ENCODE data around the gene CHURC1. TPM values are rescaled to one million over a fixed set of nuclear protein-coding genes. Genes with fewer than 3 reads are reported as not detected.

The CHURC1 gene
- total RNA-seq, 1 donor from 2014 or later: 33.4 TPM

GRCh38 chr14:64952598-64953309 is 38.5 kb downstream of the CHURC1 start:
- Histone ChIP-seq H3K9ac (ENCODE audit: low read depth in 1 of 3, low read length in 3 of 3) (peak overlapping the region in 2 of 3 donors; percentile 7 to 67), H3K27me3 (ENCODE audit: control insufficient read depth in 3 of 3, insufficient read depth in 3 of 3, low read length in 3 of 3) (no peaks in the 10 kb centered on the region), H3K27ac (ENCODE audit: low read depth, low read length) (peak overlapping the region; percentile 96), H3K4me1 (ENCODE audit: control insufficient read depth in 3 of 3, insufficient read depth in 3 of 3, low read length in 3 of 3) (peaks cover 40 to 60% (median 51%) of the 10 kb centered on the region in 3 donors), H3K4me3 (ENCODE audit: low read length in 3 of 3) (no peak overlapping the region), H3K36me3 (ENCODE audit: control insufficient read depth in 3 of 3, insufficient read depth in 3 of 3, low read length in 3 of 3) (peaks cover 0 to 5% (median 4%) of the 10 kb centered on the region in 3 donors), H3K9me3 (ENCODE audit: control insufficient read depth in 3 of 3, low read length in 3 of 3) (no peaks in the 10 kb centered on the region)

GRCh38 chr14:64953310-64953654 is 39.0 kb downstream of the CHURC1 start:
- no peaks in the 10 kb centered on the region for H3K27me3 ChIP-seq (ENCODE audit: control insufficient read depth in 3 of 3, insufficient read depth in 3 of 3, low read length in 3 of 3)
- H3K4me1 ChIP-seq (ENCODE audit: control insufficient read depth in 3 of 3, insufficient read depth in 3 of 3, low read length in 3 of 3): peaks cover 40 to 54% (median 49%) of the 10 kb centered on the region in 3 donors
- H3K9me3 ChIP-seq (ENCODE audit: control insufficient read depth in 3 of 3, low read length in 3 of 3): no peaks in the 10 kb centered on the region
- H3K9ac ChIP-seq (ENCODE audit: low read depth in 1 of 3, low read length in 3 of 3): no peak overlapping the region
- H3K4me3 ChIP-seq (ENCODE audit: low read length in 3 of 3): no peak overlapping the region
- H3K36me3 ChIP-seq (ENCODE audit: control insufficient read depth in 3 of 3, insufficient read depth in 3 of 3, low read length in 3 of 3): peaks cover 0 to 4% (median 4%) of the 10 kb centered on the region in 3 donors
- H3K27ac ChIP-seq (ENCODE audit: low read depth, low read length): peak overlapping the region; percentile 96

GRCh38 chr14:64953661-64954060 is 39.4 kb downstream of the CHURC1 start:
- Histone ChIP-seq H3K4me1 (ENCODE audit: control insufficient read depth in 3 of 3, insufficient read depth in 3 of 3, low read length in 3 of 3) (peaks cover 40 to 51% (median 46%) of the 10 kb centered on the region in 3 donors), H3K36me3 (ENCODE audit: control insufficient read depth in 3 of 3, insufficient read depth in 3 of 3, low read length in 3 of 3) (peaks cover 0 to 4% (median 2%) of the 10 kb centered on the region in 3 donors), H3K27ac (ENCODE audit: low read depth, low read length) (no peak overlapping the region), H3K9ac (ENCODE audit: low read depth in 1 of 3, low read length in 3 of 3) (no peak overlapping the region), H3K9me3 (ENCODE audit: control insufficient read depth in 3 of 3, low read length in 3 of 3) (no peaks in the 10 kb centered on the region), H3K27me3 (ENCODE audit: control insufficient read depth in 3 of 3, insufficient read depth in 3 of 3, low read length in 3 of 3) (no peaks in the 10 kb centered on the region), H3K4me3 (ENCODE audit: low read length in 3 of 3) (no peak overlapping the region)

GRCh38 chr14:64954491-64955240 is 40.4 kb downstream of the CHURC1 start:
- H3K27me3 ChIP-seq (ENCODE audit: control insufficient read depth in 3 of 3, insufficient read depth in 3 of 3, low read length in 3 of 3): no peaks in the 10 kb centered on the region
- H3K4me1 ChIP-seq (ENCODE audit: control insufficient read depth in 3 of 3, insufficient read depth in 3 of 3, low read length in 3 of 3): peaks cover 40 to 45% (median 42%) of the 10 kb centered on the region in 3 donors
- H3K9me3 ChIP-seq (ENCODE audit: control insufficient read depth in 3 of 3, low read length in 3 of 3): no peaks in the 10 kb centered on the region
- no peak overlapping the region for H3K27ac ChIP-seq (ENCODE audit: low read depth, low read length)
- H3K4me3 ChIP-seq (ENCODE audit: low read length in 3 of 3): no peak overlapping the region
- H3K36me3 ChIP-seq (ENCODE audit: control insufficient read depth in 3 of 3, insufficient read depth in 3 of 3, low read length in 3 of 3): peaks cover 0 to 2% (median 0%) of the 10 kb centered on the region in 3 donors
- no peak overlapping the region for H3K9ac ChIP-seq (ENCODE audit: low read depth in 1 of 3, low read length in 3 of 3)

- Histone ChIP-seq H3K9me3 (ENCODE audit: control insufficient read depth in 3 of 3, low read length in 3 of 3) (no peaks in the 10 kb centered on the region), H3K36me3 (ENCODE audit: control insufficient read depth in 3 of 3, insufficient read depth in 3 of 3, low read length in 3 of 3) (peaks cover 0 to 2% (median 0%) of the 10 kb centered on the region in 3 donors), H3K9ac (ENCODE audit: low read depth in 1 of 3, low read length in 3 of 3) (no peak overlapping the region), H3K27me3 (ENCODE audit: control insufficient read depth in 3 of 3, insufficient read depth in 3 of 3, low read length in 3 of 3) (no peaks in the 10 kb centered on the region), H3K4me1 (ENCODE audit: control insufficient read depth in 3 of 3, insufficient read depth in 3 of 3, low read length in 3 of 3) (peaks cover 37 to 44% (median 38%) of the 10 kb centered on the region in 3 donors), H3K4me3 (ENCODE audit: low read length in 3 of 3) (no peak overlapping the region), H3K27ac (ENCODE audit: low read depth, low read length) (no peak overlapping the region)
Measured at GRCh38 chr14:64955297-64955696, 41.0 kb downstream of the CHURC1 start.

- Histone ChIP-seq H3K9me3 (ENCODE audit: control insufficient read depth in 3 of 3, low read length in 3 of 3) (no peaks in the 10 kb centered on the region), H3K27me3 (ENCODE audit: control insufficient read depth in 3 of 3, insufficient read depth in 3 of 3, low read length in 3 of 3) (no peaks in the 10 kb centered on the region), H3K4me3 (ENCODE audit: low read length in 3 of 3) (no peak overlapping the region), H3K4me1 (ENCODE audit: control insufficient read depth in 3 of 3, insufficient read depth in 3 of 3, low read length in 3 of 3) (peaks cover 34 to 43% (median 35%) of the 10 kb centered on the region in 3 donors), H3K9ac (ENCODE audit: low read depth in 1 of 3, low read length in 3 of 3) (no peak overlapping the region), H3K36me3 (ENCODE audit: control insufficient read depth in 3 of 3, insufficient read depth in 3 of 3, low read length in 3 of 3) (peaks cover 0 to 2% (median 0%) of the 10 kb centered on the region in 3 donors), H3K27ac (ENCODE audit: low read depth, low read length) (no peak overlapping the region)
Measured at GRCh38 chr14:64956697-64957406, 42.6 kb downstream of the CHURC1 start.

GRCh38 chr14:64958201-64958600 is 43.9 kb downstream of the CHURC1 start:
- Histone ChIP-seq H3K4me1 (ENCODE audit: control insufficient read depth in 3 of 3, insufficient read depth in 3 of 3, low read length in 3 of 3) (peaks cover 21 to 30% (median 21%) of the 10 kb centered on the region in 3 donors), H3K9ac (ENCODE audit: low read depth in 1 of 3, low read length in 3 of 3) (no peak overlapping the region), H3K4me3 (ENCODE audit: low read length in 3 of 3) (no peak overlapping the region), H3K9me3 (ENCODE audit: control insufficient read depth in 3 of 3, low read length in 3 of 3) (no peaks in the 10 kb centered on the region), H3K36me3 (ENCODE audit: control insufficient read depth in 3 of 3, insufficient read depth in 3 of 3, low read length in 3 of 3) (peaks cover 0 to 2% (median 0%) of the 10 kb centered on the region in 3 donors), H3K27me3 (ENCODE audit: control insufficient read depth in 3 of 3, insufficient read depth in 3 of 3, low read length in 3 of 3) (no peaks in the 10 kb centered on the region), H3K27ac (ENCODE audit: low read depth, low read length) (no peak overlapping the region)

GRCh38 chr14:64958743-64959142 is 44.5 kb downstream of the CHURC1 start:
- Histone ChIP-seq H3K27ac (ENCODE audit: low read depth, low read length) (no peak overlapping the region), H3K27me3 (ENCODE audit: control insufficient read depth in 3 of 3, insufficient read depth in 3 of 3, low read length in 3 of 3) (no peaks in the 10 kb centered on the region), H3K9me3 (ENCODE audit: control insufficient read depth in 3 of 3, low read length in 3 of 3) (no peaks in the 10 kb centered on the region), H3K36me3 (ENCODE audit: control insufficient read depth in 3 of 3, insufficient read depth in 3 of 3, low read length in 3 of 3) (peaks cover 0 to 2% (median 0%) of the 10 kb centered on the region in 3 donors), H3K4me3 (ENCODE audit: low read length in 3 of 3) (no peak overlapping the region), H3K9ac (ENCODE audit: low read depth in 1 of 3, low read length in 3 of 3) (no peak overlapping the region), H3K4me1 (ENCODE audit: control insufficient read depth in 3 of 3, insufficient read depth in 3 of 3, low read length in 3 of 3) (peaks cover 15 to 25% (median 16%) of the 10 kb centered on the region in 3 donors)

GRCh38 chr14:64960762-64961276 is 46.6 kb downstream of the CHURC1 start:
- no peaks in the 10 kb centered on the region for H3K27me3 ChIP-seq (ENCODE audit: control insufficient read depth in 3 of 3, insufficient read depth in 3 of 3, low read length in 3 of 3)
- H3K9ac ChIP-seq (ENCODE audit: low read depth in 1 of 3, low read length in 3 of 3): peak overlapping the region in 1 of 3 donors; percentile 40
- H3K27ac ChIP-seq (ENCODE audit: low read depth, low read length): peak overlapping the region; percentile 9
- H3K4me1 ChIP-seq (ENCODE audit: control insufficient read depth in 3 of 3, insufficient read depth in 3 of 3, low read length in 3 of 3): peaks cover 15 to 31% (median 18%) of the 10 kb centered on the region in 3 donors
- peaks cover 0 to under 1% (median 0%) of the 10 kb centered on the region in 3 donors for H3K36me3 ChIP-seq (ENCODE audit: control insufficient read depth in 3 of 3, insufficient read depth in 3 of 3, low read length in 3 of 3)
- no peak overlapping the region for H3K4me3 ChIP-seq (ENCODE audit: low read length in 3 of 3)
- H3K9me3 ChIP-seq (ENCODE audit: control insufficient read depth in 3 of 3, low read length in 3 of 3): no peaks in the 10 kb centered on the region

All from skeletal muscle tissue (tissue), 4 donors.